GM06990 (cell line): ENCODE data around the gene STX2.
A peak's percentile ranks its signal among the peaks of the same experiment; 100 is the strongest.

ENCODE experiments used
- DNase-seq: peaks from one replicate; pipeline ENCODE4 v3.0.0-alpha.2; 2011; ENCODE audit not compliant: insufficient read length; ENCODE audit errors: extremely low read depth
- H3K27me3 ChIP-seq: replicated peaks from 2 replicates; pipeline ENCODE4 v1.6.0; 2011; ENCODE audit warnings: low read length; ENCODE audit not compliant: control insufficient read depth, insufficient read depth
- H3K36me3 ChIP-seq: 2 replicates; pipeline ENCODE4 v1.5.1; 2011; ENCODE audit warnings: low read length; ENCODE audit not compliant: control insufficient read depth, insufficient read depth
- H3K4me3 ChIP-seq: replicated peaks from 2 replicates; pipeline ENCODE4 v1.5.1; 2011; ENCODE audit warnings: low read depth, mild to moderate bottlenecking, control low read depth, low read length
- TF ChIP-seq, protein P1 (sequence below): IDR thresholded peaks from 2 replicates; pipeline ENCODE4 v1.5.1; 2011; ENCODE audit warnings: low read length, control low read depth, mild to moderate bottlenecking, inconsistent platforms; ENCODE audit not compliant: insufficient read depth, poor library complexity, severe bottlenecking

Gene STX2

DNA sequence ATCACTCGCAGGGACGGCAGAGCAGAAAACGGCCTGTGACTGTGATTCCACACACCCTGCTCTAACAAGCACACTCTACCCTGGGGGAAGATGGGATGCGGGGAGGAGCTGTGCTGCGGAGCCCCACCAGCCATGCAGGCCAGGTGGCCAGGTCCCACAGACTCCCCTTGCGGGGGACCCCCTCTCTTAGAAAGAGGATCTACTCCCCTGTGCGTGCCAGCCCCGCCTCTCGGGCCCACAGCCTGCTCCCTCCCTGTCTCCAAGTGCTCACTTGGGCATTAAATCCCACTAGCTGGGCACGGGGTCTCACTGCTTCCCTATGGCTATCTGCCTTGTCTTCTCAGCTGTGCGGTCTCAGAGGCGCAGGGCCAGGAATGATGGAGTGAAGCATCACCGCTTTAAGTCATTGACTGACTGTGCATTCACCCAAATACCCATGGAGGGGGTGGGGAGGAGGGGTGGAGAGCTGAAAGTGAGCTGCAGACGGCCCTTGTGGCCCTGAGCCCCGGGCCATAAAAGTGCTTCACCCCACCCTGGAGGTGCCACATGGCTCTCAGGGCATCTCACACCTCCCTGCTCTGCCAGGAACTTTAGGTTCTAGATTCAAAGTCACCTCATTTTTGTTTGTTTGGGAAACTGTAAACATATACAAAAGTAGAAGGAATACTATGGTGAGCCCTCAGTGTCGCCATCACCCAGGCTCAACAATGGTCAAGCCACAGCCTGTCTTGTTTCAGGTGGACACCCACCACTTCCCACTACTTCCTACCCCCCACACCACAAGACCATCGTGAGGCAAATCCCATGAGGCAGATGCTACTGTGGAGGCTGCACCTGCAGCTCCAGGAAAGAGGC lies 9.4 kb downstream of the STX2 start:
- TF ChIP-seq, protein P1, sequence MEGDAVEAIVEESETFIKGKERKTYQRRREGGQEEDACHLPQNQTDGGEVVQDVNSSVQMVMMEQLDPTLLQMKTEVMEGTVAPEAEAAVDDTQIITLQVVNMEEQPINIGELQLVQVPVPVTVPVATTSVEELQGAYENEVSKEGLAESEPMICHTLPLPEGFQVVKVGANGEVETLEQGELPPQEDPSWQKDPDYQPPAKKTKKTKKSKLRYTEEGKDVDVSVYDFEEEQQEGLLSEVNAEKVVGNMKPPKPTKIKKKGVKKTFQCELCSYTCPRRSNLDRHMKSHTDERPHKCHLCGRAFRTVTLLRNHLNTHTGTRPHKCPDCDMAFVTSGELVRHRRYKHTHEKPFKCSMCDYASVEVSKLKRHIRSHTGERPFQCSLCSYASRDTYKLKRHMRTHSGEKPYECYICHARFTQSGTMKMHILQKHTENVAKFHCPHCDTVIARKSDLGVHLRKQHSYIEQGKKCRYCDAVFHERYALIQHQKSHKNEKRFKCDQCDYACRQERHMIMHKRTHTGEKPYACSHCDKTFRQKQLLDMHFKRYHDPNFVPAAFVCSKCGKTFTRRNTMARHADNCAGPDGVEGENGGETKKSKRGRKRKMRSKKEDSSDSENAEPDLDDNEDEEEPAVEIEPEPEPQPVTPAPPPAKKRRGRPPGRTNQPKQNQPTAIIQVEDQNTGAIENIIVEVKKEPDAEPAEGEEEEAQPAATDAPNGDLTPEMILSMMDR: no peak
- no peak overlapping the region for H3K4me3 ChIP-seq
- no peak for DNase-seq
- no peaks in the 10 kb centered on the region for H3K27me3 ChIP-seq
- H3K36me3 ChIP-seq: no peaks in the 10 kb centered on the region

DNA sequence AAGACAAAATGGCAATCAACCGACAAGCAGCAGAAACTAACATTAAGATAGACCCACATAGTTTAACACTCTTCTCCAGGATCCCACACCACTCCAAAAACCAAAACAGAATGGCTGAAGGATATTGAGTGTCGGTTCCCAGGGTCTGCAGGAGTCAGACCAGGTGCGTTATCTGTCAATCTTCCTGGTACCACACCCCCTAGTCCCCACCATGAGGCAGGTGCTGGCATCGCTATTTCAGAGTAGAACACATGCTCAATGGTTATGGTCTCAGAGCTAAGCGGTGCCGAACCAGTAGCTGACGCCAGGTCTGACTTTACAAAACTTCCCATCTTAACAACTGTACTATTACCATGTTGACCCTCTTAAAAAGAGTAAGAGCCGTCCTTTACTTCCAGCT lies 10.2 kb downstream of the STX2 start:
- Histone ChIP-seq H3K27me3 (no peaks in the 10 kb centered on the region), H3K4me3 (no peak overlapping the region), H3K36me3 (no peaks in the 10 kb centered on the region)
- no peak for DNase-seq
- TF ChIP-seq, protein P1: no peak

DNA sequence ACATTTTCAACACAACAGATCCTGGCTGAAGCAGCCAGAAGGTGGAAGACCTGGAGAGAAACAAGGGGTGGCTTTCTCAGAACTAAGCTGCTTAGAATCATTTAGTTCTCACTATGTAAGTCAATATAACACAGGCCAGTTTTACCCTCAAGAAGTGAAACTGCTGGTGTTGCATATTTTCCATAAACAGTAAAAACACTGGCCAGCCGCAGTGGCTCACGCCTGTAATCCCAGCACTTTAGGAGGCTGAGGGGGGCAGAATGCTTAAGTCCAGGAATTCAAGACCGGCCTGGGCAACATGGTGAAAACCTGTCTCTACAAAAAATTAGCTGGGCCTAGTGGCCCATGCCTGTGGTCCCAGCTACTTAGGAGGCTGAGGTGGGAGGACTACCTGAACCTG lies 11.6 kb downstream of the STX2 start:
- H3K36me3 ChIP-seq: peaks cover 2% of the 10 kb centered on the region; the same call in 1 of the 2 replicates
- TF ChIP-seq, protein P1: no peak
- DNase-seq: no peak
- H3K4me3 ChIP-seq: no peak overlapping the region
- no peaks in the 10 kb centered on the region for H3K27me3 ChIP-seq

DNA sequence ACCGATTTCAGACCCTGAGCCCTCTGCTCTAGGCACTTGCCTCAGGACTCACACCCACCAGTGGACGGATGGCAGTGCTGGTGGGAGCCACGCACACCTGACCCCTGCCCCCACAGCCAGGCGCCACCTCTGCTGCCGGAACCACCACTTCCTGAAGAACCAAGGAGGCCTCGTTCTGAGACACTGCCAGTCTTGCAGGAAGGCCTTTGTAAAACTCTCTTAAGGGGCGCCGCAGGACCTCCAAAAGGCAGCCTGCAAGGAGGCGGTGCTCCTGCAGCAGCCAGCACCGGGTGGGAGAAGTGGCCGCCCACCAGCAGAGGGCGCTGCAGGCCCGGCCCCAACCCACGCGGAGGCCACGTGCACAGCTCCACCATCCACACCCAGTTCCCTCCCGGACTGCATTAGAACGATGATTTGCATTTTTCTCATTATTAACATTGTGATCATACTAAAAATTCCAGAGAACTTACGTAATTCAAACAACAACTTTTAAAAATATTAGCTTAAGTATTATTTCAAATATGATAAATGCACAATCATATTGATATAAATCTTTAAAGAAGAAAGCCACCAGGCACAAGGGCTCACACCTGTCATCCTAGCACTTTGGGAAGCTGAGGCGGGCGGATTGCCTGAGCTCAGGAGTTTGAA lies 12.8 kb downstream of the STX2 start:
- TF ChIP-seq, protein P1: peak; percentile 69
- H3K4me3 ChIP-seq: no peak overlapping the region
- H3K36me3 ChIP-seq: peaks cover 2% of the 10 kb centered on the region; the same call in 1 of the 2 replicates
- no peak for DNase-seq
- H3K27me3 ChIP-seq: no peaks in the 10 kb centered on the region

DNA sequence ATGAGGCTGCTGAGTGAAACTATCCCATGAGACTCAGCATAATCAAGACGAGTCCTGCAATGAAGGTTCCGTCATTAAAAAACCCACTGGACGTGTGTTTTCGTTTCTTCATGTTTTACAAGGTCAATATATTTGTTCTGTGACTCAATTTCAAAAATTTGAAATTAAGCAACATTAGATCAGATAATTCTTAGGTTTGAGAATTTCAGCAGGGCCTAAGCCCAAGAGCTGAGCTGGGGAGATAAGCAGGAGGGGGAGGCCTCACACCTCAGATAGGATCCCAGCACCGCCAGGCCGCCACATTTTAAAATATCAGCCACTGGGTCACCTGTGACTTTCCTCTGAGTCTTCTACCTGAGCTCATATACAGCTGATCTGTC lies 13.3 kb downstream of the STX2 start:
- Histone ChIP-seq H3K36me3 (peaks cover 2% of the 10 kb centered on the region; the same call in 1 of the 2 replicates), H3K4me3 (no peak overlapping the region), H3K27me3 (no peaks in the 10 kb centered on the region)
- no peak for DNase-seq
- TF ChIP-seq, protein P1: no peak
